ENCODE measurements around the gene C20orf202.
"Not testable (repeated sequence)": the region's sequence is repeated elsewhere in the genome, so short reads cannot be mapped to it uniquely, and the experiment has no call there.

C20orf202 gene

GRCh38 chr20:1247689-1248088 lies 44.4 kb downstream of the C20orf202 start:
- DNase-seq (ENCODE audit: low read depth), result no peak

- DNase-seq (ENCODE audit: low read depth), result not testable (repeated sequence)
These were observed 47.0 kb downstream of the C20orf202 start for GRCh38 chr20:1250282-1250681.

DNA sequence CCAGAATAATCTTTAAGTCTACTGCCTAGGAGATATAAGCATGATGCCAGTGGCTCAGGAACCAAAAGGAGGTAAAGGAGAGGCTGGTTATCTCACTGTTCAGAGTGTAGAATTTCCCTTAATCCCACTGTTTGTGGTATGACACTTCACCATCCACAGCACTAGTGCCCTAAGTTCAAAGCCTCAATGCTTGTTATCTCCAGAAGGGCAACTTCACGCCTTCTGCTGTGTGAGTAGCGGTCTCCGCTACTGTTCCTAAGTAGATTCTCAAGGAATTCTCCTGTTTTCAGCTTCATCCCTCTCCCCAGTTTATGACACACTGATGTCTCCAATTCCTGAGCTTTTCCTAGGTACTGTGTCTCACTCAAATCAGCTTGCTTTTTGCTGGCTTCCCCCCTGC lies 49.2 kb downstream of the C20orf202 start:
- DNase-seq (ENCODE audit: low read depth), result no peak

DNA sequence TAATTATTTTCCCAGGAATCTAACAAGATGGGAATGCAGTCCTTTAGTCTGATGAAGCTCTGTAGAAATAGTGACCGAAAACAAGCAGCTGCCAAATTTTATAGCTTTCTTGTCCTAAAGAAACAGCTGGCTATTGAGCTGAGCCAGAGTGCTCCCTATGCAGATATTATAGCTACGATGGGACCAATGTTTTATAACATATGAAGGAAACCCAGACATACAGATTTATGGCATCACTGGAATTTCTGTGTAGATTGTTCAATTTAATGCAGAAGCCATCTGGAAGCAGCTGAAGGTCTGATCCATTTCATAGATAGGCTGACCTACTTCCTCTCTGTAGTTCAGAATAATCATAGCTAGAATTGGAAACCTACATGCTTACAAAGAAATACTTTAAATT lies 51.0 kb downstream of the C20orf202 start:
- no peak for DNase-seq (ENCODE audit: low read depth)

DNA sequence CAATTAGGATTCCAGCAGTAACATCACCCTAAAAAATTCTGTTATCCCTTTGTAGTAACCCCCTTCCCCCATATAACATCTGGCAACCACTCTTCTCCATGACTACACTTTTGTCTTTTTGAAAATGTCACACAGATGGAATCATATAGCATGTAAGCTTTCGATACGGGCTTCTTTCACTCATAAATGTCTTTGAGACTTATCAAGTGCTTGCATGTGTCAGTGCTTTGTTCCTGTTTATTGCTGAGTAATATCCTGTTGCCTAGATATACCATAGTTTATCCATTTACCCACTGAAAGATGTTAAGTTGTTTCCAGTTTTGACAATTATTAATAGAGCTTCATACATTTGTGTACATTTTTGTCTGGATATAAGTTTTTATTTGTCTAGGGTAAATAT lies 52.4 kb downstream of the C20orf202 start:
- no peak for DNase-seq (ENCODE audit: low read depth)

Measured in stromal cell of bone marrow (primary cell).